ENCODE measurements around the gene FGGY. TPM values are rescaled to one million over a fixed set of nuclear protein-coding genes. Genes with fewer than 3 reads are reported as not detected.

FGGY gene
- total RNA-seq, 1 experiment from 2014 or later: 14.6 TPM

DNA sequence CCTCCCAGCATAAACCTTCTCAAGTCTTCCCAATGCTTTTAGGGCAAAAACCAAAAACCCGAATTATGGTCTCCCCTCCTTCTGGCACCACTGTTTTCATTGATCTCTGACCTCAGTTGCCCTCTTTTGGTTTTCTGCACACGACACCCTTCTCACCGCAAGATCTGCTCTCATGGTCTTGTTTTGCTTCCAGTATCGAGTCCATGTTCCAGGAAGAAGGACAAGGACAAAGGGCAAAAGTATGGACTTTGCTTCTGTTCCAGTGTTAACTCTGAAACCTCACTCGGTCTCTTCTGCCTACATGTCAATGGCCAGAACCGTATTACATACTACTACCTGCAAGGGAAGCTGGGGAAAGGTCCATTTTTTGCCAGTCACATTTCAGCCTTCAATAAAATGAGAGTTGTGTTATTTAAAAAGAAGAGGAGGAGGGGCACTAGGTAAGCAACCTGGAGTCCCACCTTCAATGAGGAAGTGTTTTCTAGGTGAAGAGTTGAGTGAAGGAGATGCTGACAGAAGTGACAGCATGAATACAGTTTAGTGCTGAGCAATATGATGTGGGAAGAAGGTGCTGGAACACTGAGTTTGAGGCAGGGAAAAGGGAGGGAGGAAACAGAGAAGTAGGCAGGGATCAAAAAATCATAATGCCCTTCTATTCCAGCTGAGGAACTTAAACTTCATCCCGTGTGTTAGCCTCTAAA is 183.4 kb downstream of the FGGY start:
- Histone ChIP-seq H3K4me1 (ENCODE audit: insufficient read depth, low read length) (no peaks in the 10 kb centered on the region), H2BK12ac (ENCODE audit: insufficient read length, low read depth, low read length) (no peak overlapping the region), H3K18ac (ENCODE audit: insufficient read length, low read depth, low read length) (no peak overlapping the region), H2AFZ (ENCODE audit: low read length) (no peak overlapping the region), H3K23me2 (ENCODE audit: insufficient read length, low read depth, low read length, poor library complexity, severe bottlenecking) (no peaks in the 10 kb centered on the region), H4K8ac (replicated peaks; ENCODE audit: insufficient read length, low read depth, low read length) (no peak overlapping the region), H3K27ac (ENCODE audit: insufficient read length, low read depth, low read length) (no peak overlapping the region), H4K91ac (ENCODE audit: insufficient read length, low read depth, low read length) (no peak overlapping the region), H3K4ac (ENCODE audit: low read depth, low read length) (no peak overlapping the region), H2BK5ac (ENCODE audit: insufficient read length, low read length) (no peak overlapping the region), H3K27me3 (ENCODE audit: insufficient read depth, low read length) (no peaks in the 10 kb centered on the region), H3K79me2 (ENCODE audit: insufficient read depth, low read length) (no peaks in the 10 kb centered on the region), H2BK15ac (ENCODE audit: low read depth, low read length) (no peak overlapping the region), H3K4me2 (ENCODE audit: insufficient read depth, insufficient read length, low read length) (no peak overlapping the region), H3T11ph (ENCODE audit: low read length) (no peak overlapping the region), H2BK120ac (ENCODE audit: low read depth, low read length, poor library complexity, severe bottlenecking) (no peak overlapping the region), H2AK5ac (ENCODE audit: insufficient read length, low read length) (no peak overlapping the region), H3K23ac (ENCODE audit: insufficient read length, low read depth, low read length) (no peak overlapping the region), H3K9me3 (ENCODE audit: control insufficient read depth, low read depth, low read length) (no peaks in the 10 kb centered on the region), H3K79me1 (ENCODE audit: insufficient read depth, low read depth, low read length, poor library complexity, severe bottlenecking) (no peaks in the 10 kb centered on the region), H3K56ac (ENCODE audit: insufficient read length, low read depth, low read length) (no peak overlapping the region), H3K9ac (ENCODE audit: extremely low read depth, insufficient read length, low read length) (no peak overlapping the region), H2BK20ac (ENCODE audit: low read depth, low read length, poor library complexity, severe bottlenecking) (no peak overlapping the region), H3K14ac (ENCODE audit: insufficient read depth, low read length) (no peak overlapping the region), H4K20me1 (ENCODE audit: control insufficient read depth, insufficient read depth, insufficient read length) (no peaks in the 10 kb centered on the region), H4K5ac (ENCODE audit: insufficient read length, low read depth, low read length) (no peak overlapping the region)
- no peak for DNase-seq
- Mint-ChIP-seq H3K27ac (no peak overlapping the region), H3K4me1 (peaks cover 2% of the 10 kb centered on the region in 2 experiments; a peak in 2 of 4 replicates), H3K9me3 (no peaks in the 10 kb centered on the region), H3K27me3 (ENCODE audit: low read depth) (no peaks in the 10 kb centered on the region), H3K36me3 (ENCODE audit: insufficient read depth in 1 of 3, low read depth in 3 of 3) (no peaks in the 10 kb centered on the region), H3K4me3 (no peak overlapping the region)
- no CpG with 5 or more reads among the region's 7 CpGs for WGBS (ENCODE audit: extremely low coverage, insufficient read length, low lambda C conversion rate)
- TF ChIP-seq, protein P1, sequence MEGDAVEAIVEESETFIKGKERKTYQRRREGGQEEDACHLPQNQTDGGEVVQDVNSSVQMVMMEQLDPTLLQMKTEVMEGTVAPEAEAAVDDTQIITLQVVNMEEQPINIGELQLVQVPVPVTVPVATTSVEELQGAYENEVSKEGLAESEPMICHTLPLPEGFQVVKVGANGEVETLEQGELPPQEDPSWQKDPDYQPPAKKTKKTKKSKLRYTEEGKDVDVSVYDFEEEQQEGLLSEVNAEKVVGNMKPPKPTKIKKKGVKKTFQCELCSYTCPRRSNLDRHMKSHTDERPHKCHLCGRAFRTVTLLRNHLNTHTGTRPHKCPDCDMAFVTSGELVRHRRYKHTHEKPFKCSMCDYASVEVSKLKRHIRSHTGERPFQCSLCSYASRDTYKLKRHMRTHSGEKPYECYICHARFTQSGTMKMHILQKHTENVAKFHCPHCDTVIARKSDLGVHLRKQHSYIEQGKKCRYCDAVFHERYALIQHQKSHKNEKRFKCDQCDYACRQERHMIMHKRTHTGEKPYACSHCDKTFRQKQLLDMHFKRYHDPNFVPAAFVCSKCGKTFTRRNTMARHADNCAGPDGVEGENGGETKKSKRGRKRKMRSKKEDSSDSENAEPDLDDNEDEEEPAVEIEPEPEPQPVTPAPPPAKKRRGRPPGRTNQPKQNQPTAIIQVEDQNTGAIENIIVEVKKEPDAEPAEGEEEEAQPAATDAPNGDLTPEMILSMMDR (conservative IDR thresholded peaks at IDR 0.05): no peak
